Measurements from ENCODE around the gene FAM114A1. TPM values are rescaled to one million over a fixed set of nuclear protein-coding genes. Genes with fewer than 3 reads are reported as not detected.

Gene FAM114A1
- total RNA-seq, 2 donors from 2014 or later, result 76.3 to 88.3 TPM

GRCh38 chr4:38993683-38994082 is 126.1 kb downstream of the FAM114A1 start:
- H3K4me3 ChIP-seq, result no peak overlapping the region
- intact Hi-C loops (cut with DNase I), result no loop called here
- no peaks in the 10 kb centered on the region for H3K27me3 ChIP-seq
- no peak overlapping the region for H3K9ac ChIP-seq (ENCODE audit: low read depth in 2 of 2, low read length in 2 of 2)
- H3K27ac ChIP-seq, result no peak overlapping the region
- no peaks in the 10 kb centered on the region for H3K36me3 ChIP-seq
- no peak for DNase-seq
- no peak for TF ChIP-seq CTCF (IDR thresholded peaks at IDR 0.05)
- H3K4me1 ChIP-seq, result no peaks in the 10 kb centered on the region
- H3K9me3 ChIP-seq, result no peaks in the 10 kb centered on the region

GRCh38 chr4:38994135-38994534 is 126.5 kb downstream of the FAM114A1 start:
- no peaks in the 10 kb centered on the region for H3K36me3 ChIP-seq
- intact Hi-C loops (cut with DNase I), result no loop called here
- H3K27me3 ChIP-seq, result no peaks in the 10 kb centered on the region
- TF ChIP-seq CTCF (IDR thresholded peaks at IDR 0.05), result no peak
- H3K9ac ChIP-seq (ENCODE audit: low read depth in 2 of 2, low read length in 2 of 2), result no peak overlapping the region
- H3K4me3 ChIP-seq, result no peak overlapping the region
- DNase-seq, result no peak
- no peak overlapping the region for H3K27ac ChIP-seq
- no peaks in the 10 kb centered on the region for H3K4me1 ChIP-seq
- no peaks in the 10 kb centered on the region for H3K9me3 ChIP-seq

Small RNAs within 50 kb of the gene (microRNA-seq; reads per million reads assigned to microRNA genes)
- gene MIR574, result 865 reads per million, percentile 78 among the genes with 10 or more reads in this experiment

Other genes with a start within 250 kb of the FAM114A1 start
- 100 to 1,000 TPM in 1 of 2 donors, 10 to 100 TPM in 1; 87.1 to 116 TPM for gene KLF3, start 203.6 kb upstream of the FAM114A1 start, total RNA-seq
- under 1 TPM; 0.20 to 0.24 TPM for gene TLR10, start 84.8 kb upstream of the FAM114A1 start, total RNA-seq
- 1 to 10 TPM; 1.2 to 4.7 TPM for gene TLR1, start 63.0 kb upstream of the FAM114A1 start, total RNA-seq
- gene TLR6, start 11.0 kb upstream of the FAM114A1 start, total RNA-seq, result 1 to 10 TPM in 1 of 2 donors, under 1 TPM in 1; 0.44 to 2.2 TPM
- gene TMEM156, start 164.6 kb downstream of the FAM114A1 start, total RNA-seq, result under 1 TPM in 1 of 2 donors, not detected in 1; 0.77 TPM
- 10 to 100 TPM in 1 of 2 donors, 1 to 10 TPM in 1; 2.6 to 19.1 TPM for gene KLHL5, start 194.4 kb downstream of the FAM114A1 start, total RNA-seq

All from colonic mucosa (tissue), 4 donors.